Measurements from ENCODE around the gene SP140L. TPM values are rescaled to one million over a fixed set of nuclear protein-coding genes. Genes with fewer than 3 reads are reported as not detected.
"Not testable (repeated sequence)": the region's sequence is repeated elsewhere in the genome, so short reads cannot be mapped to it uniquely, and the experiment has no call there.

SP140L gene
- total RNA-seq, 1 donor from 2014 or later: 112 TPM

- ChIA-PET POLR2A (interaction anchor here (1.0 to 3.7 kb wide), 13 partner anchors 8 to 287 kb away, joined by 3 to 36 read pairs (median 7); partner anchors contain the start of genes SP100 and SP140), CTCF (interaction anchor here (1.1 to 1.3 kb wide), 2 partner anchors 125 to 261 kb away, joined by 3 to 6 read pairs; no protein-coding TSS in a partner anchor)
- TF ChIP-seq CTCF (IDR thresholded peaks at IDR 0.05): no peak
- DNase-seq: no peak
- peaks cover 58% of the 10 kb centered on the region for H3K36me3 Mint-ChIP-seq (ENCODE audit: low read depth)
- intact Hi-C loops (cut with micrococcal nuclease): no loop called here
- no peak for ATAC-seq (ENCODE audit: low read depth)
- H3K9me3 Mint-ChIP-seq: no peaks in the 10 kb centered on the region
- peak overlapping the region; percentile 67 for H3K4me3 Mint-ChIP-seq
- H3K4me1 Mint-ChIP-seq: peaks cover 75% of the 10 kb centered on the region
- peak overlapping the region; percentile 99 for H3K27ac Mint-ChIP-seq
- H3K27me3 Mint-ChIP-seq: no peaks in the 10 kb centered on the region
Observed at GRCh38 chr2:230328155-230328458, 1.1 kb downstream of the SP140L start.

- no peaks in the 10 kb centered on the region for H3K27me3 Mint-ChIP-seq
- DNase-seq: no peak
- ChIA-PET POLR2A (interaction anchor here (3.7 kb wide), 1 partner anchor 12 kb away, joined by 36 read pairs; no protein-coding TSS in a partner anchor), CTCF (interaction anchor here (1.5 kb wide), 1 partner anchor 12 kb away, joined by 4 read pairs; no protein-coding TSS in a partner anchor)
- H3K36me3 Mint-ChIP-seq (ENCODE audit: low read depth): peaks cover 75% of the 10 kb centered on the region
- no peaks in the 10 kb centered on the region for H3K9me3 Mint-ChIP-seq
- peak overlapping the region; percentile 47 for H3K27ac Mint-ChIP-seq
- no peak for ATAC-seq (ENCODE audit: low read depth)
- H3K4me3 Mint-ChIP-seq: peak overlapping the region; percentile 3
- TF ChIP-seq CTCF (IDR thresholded peaks at IDR 0.05): no peak
- peaks cover 84% of the 10 kb centered on the region for H3K4me1 Mint-ChIP-seq
- intact Hi-C loops (cut with micrococcal nuclease): no loop called here
Observed at GRCh38 chr2:230329946-230330605, 3.1 kb downstream of the SP140L start.

GRCh38 chr2:230330725-230331124 is 3.7 kb downstream of the SP140L start:
- ATAC-seq (ENCODE audit: low read depth) (no peak), DNase-seq (no peak)
- TF ChIP-seq CTCF (IDR thresholded peaks at IDR 0.05): no peak
- intact Hi-C loops (cut with micrococcal nuclease): no loop called here
- POLR2A ChIA-PET: no interaction called here
- CTCF ChIA-PET: no interaction called here
- Mint-ChIP-seq H3K36me3 (ENCODE audit: low read depth) (peaks cover 80% of the 10 kb centered on the region), H3K27ac (peak overlapping the region; percentile 20), H3K9me3 (no peaks in the 10 kb centered on the region), H3K4me1 (peaks cover 84% of the 10 kb centered on the region), H3K27me3 (no peaks in the 10 kb centered on the region), H3K4me3 (no peak overlapping the region)

- ATAC-seq (ENCODE audit: low read depth): no peak
- ChIA-PET POLR2A (interaction anchor here (1.0 kb wide), 1 partner anchor 19 kb away, joined by 10 read pairs; no protein-coding TSS in a partner anchor), CTCF (no interaction called here)
- H3K9me3 Mint-ChIP-seq: peaks cover 3% of the 10 kb centered on the region
- DNase-seq: no peak
- H3K36me3 Mint-ChIP-seq (ENCODE audit: low read depth): peaks cover 66% of the 10 kb centered on the region
- H3K27me3 Mint-ChIP-seq: no peaks in the 10 kb centered on the region
- H3K27ac Mint-ChIP-seq: peak overlapping the region; percentile 73
- intact Hi-C loops (cut with micrococcal nuclease): no loop called here
- H3K4me3 Mint-ChIP-seq: peak overlapping the region; percentile 21
- no peak for TF ChIP-seq CTCF (IDR thresholded peaks at IDR 0.05)
- H3K4me1 Mint-ChIP-seq: peaks cover 61% of the 10 kb centered on the region
Observed at GRCh38 chr2:230335461-230335863, 8.5 kb downstream of the SP140L start.

- peaks cover 56% of the 10 kb centered on the region for H3K4me1 Mint-ChIP-seq
- peak overlapping the region; percentile 21 for H3K4me3 Mint-ChIP-seq
- H3K27ac Mint-ChIP-seq: peak overlapping the region; percentile 73
- ATAC-seq (ENCODE audit: low read depth) (no peak), DNase-seq (no peak)
- no peak for TF ChIP-seq CTCF (IDR thresholded peaks at IDR 0.05)
- intact Hi-C loops (cut with micrococcal nuclease): no loop called here
- ChIA-PET POLR2A (interaction anchor here (1.0 to 1.5 kb wide), 2 partner anchors 9 to 18 kb away, joined by 6 to 10 read pairs; partner anchors contain the start of gene SP140L), CTCF (no interaction called here)
- no peaks in the 10 kb centered on the region for H3K27me3 Mint-ChIP-seq
- peaks cover 62% of the 10 kb centered on the region for H3K36me3 Mint-ChIP-seq (ENCODE audit: low read depth)
- peaks cover 3% of the 10 kb centered on the region for H3K9me3 Mint-ChIP-seq
Observed at GRCh38 chr2:230335864-230336506, 9.0 kb downstream of the SP140L start.

- DNase-seq; CTCF ChIA-PET; H3K4me3 Mint-ChIP-seq; POLR2A ChIA-PET; ATAC-seq (ENCODE audit: low read depth); H3K27ac Mint-ChIP-seq; intact Hi-C loops (cut with micrococcal nuclease); H3K27me3 Mint-ChIP-seq: not testable (repeated sequence)
- Mint-ChIP-seq H3K4me1 (peaks cover 27% of the 10 kb centered on the region), H3K36me3 (ENCODE audit: low read depth) (peaks cover 51% of the 10 kb centered on the region), H3K9me3 (peaks cover 19% of the 10 kb centered on the region)
Observed at GRCh38 chr2:230341936-230342528, 15.0 kb downstream of the SP140L start.

GRCh38 chr2:230343041-230343624 is 16.1 kb downstream of the SP140L start:
- Mint-ChIP-seq H3K36me3 (ENCODE audit: low read depth) (peaks cover 58% of the 10 kb centered on the region), H3K9me3 (peaks cover 19% of the 10 kb centered on the region), H3K4me1 (peaks cover 36% of the 10 kb centered on the region)
- POLR2A ChIA-PET: interaction anchor here (0.6 kb wide), 1 partner anchor 692 kb away, joined by 6 read pairs; no protein-coding TSS in a partner anchor
- H3K4me3 Mint-ChIP-seq; ATAC-seq (ENCODE audit: low read depth); H3K27me3 Mint-ChIP-seq; DNase-seq; intact Hi-C loops (cut with micrococcal nuclease); H3K27ac Mint-ChIP-seq; CTCF ChIA-PET: not testable (repeated sequence)
